Smooth muscle cell (in vitro differentiated cells): ENCODE results near the gene DUOX2. TPM values are rescaled to one million over a fixed set of nuclear protein-coding genes. Genes with fewer than 3 reads are reported as not detected.

ENCODE experiments used
- DNase-seq: peaks from one replicate; lab custom pipeline; 2025; ENCODE audit not compliant: unreplicated experiment; lab: John Stamatoyannopoulos, UW
- H2AFZ ChIP-seq: fragments of 200-600 bp; sonication (generic); 2 replicates; pipeline ENCODE4 v1.6.0; 2016; ENCODE audit warnings: antibody characterized with exemption, low read depth, mild to moderate bottlenecking
- H3F3A ChIP-seq: fragments of 200-600 bp; sonication (generic); 2 replicates; pipeline ENCODE4 v1.6.0; 2017; ENCODE audit warnings: antibody characterized with exemption, low read depth
- H3K27ac ChIP-seq: fragments of 200-600 bp; sonication (generic); 2 replicates; pipeline ENCODE4 v1.5.1; 2016; ENCODE audit warnings: low read depth, mild to moderate bottlenecking
- H3K27me3 ChIP-seq: fragments of 200-600 bp; sonication (generic); 2 replicates; pipeline ENCODE4 v1.6.1; 2016; ENCODE audit warnings: low read depth, mild to moderate bottlenecking
- H3K36me3 ChIP-seq: fragments of 200-600 bp; sonication (generic); 2 replicates; pipeline ENCODE4 v1.5.1; 2016; ENCODE audit warnings: low read depth
- H3K4me1 ChIP-seq: fragments of 200-600 bp; sonication (generic); 2 replicates; pipeline ENCODE4 v1.5.1; 2016; ENCODE audit warnings: low read depth
- H3K4me2 ChIP-seq: fragments of 200-600 bp; sonication (generic); 2 replicates; pipeline ENCODE4 v1.6.0; 2016; ENCODE audit warnings: mild to moderate bottlenecking
- H3K4me3 ChIP-seq: fragments of 200-600 bp; sonication (generic); 2 replicates; pipeline ENCODE4 v1.5.1; 2016; ENCODE audit warnings: mild to moderate bottlenecking
- H3K79me2 ChIP-seq: fragments of 200-600 bp; sonication (generic); 2 replicates; pipeline ENCODE4 v1.6.0; 2016; ENCODE audit warnings: low read depth, mild to moderate bottlenecking
- H3K9ac ChIP-seq: fragments of 200-600 bp; sonication (generic); 2 replicates; pipeline ENCODE4 v1.6.0; 2016; ENCODE audit warnings: low read depth
- H3K9me3 ChIP-seq: fragments of 200-600 bp; sonication (generic); replicated peaks from 2 replicates; pipeline ENCODE4 v1.5.1; 2016; ENCODE audit warnings: low read depth
- H4K20me1 ChIP-seq: fragments of 200-600 bp; sonication (generic); 2 replicates; pipeline ENCODE4 v1.6.0; 2016; ENCODE audit warnings: low read depth
- WGBS: methylation state at CpG from one replicate; pipeline ENCODE4 v1.1.7; 2016; ENCODE audit warnings: low lambda C conversion rate; 5-methylcytosine and 5-hydroxymethylcytosine counted together
- polyA plus RNA-seq: library from polyadenylated mRNA; unstranded; fragments of >200 nt; fragmentation: Nextera tagmentation; extraction: Ambion mirVana; gene quantifications from 2 replicates; pipeline ENCODE4 v1.2.1, GENCODE V29; 2016
- total RNA-seq: library from RNA; depleted of rRNA; stranded (reverse); fragments of >200 nt; gene quantifications from 2 replicates; pipeline ENCODE4 v1.2.3, GENCODE V29; 2014
- TF ChIP-seq, protein P1 (sequence below): fragments of 200-600 bp; sonication (generic); IDR thresholded peaks from 2 replicates; pipeline ENCODE4 v1.5.1; 2017; ENCODE audit warnings: borderline replicate concordance, mild to moderate bottlenecking, antibody characterized with exemption; ENCODE audit not compliant: insufficient read depth, poor library complexity, severe bottlenecking

DUOX2 gene
- total and polyA plus RNA-seq, 2 experiments from 2014 or later, result 0.34 to 1.4 TPM

DNA sequence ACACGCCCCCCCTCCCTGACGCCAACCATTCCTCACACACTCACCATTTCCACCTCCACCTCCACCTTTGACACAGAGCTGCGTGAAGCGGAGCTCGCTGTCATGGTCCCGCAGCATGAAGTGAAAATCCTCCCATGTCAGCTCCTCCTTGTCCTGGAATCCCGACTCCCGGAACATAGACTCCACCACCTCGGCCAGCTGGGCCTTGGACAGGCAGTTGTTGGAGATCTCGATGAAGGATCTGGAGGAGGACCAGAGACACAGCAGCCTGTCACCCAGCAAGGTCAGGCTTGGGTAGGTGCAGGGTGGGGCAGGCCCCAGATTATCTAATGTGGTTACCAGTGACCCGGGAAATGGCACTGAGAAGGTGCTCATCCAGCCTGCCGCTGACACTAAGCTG lies 12.2 kb downstream of the DUOX2 start:
- H4K20me1 ChIP-seq, result no peaks in the 10 kb centered on the region
- WGBS, result 94% methylated on average over 12 of the region's 12 CpGs
- no peak overlapping the region for H3K4me2 ChIP-seq
- no peaks in the 10 kb centered on the region for H3K79me2 ChIP-seq
- no peaks in the 10 kb centered on the region for H3K9me3 ChIP-seq
- H3K27me3 ChIP-seq, result peaks cover 29% of the 10 kb centered on the region
- H3K4me3 ChIP-seq, result no peak overlapping the region
- no peak for DNase-seq
- no peak overlapping the region for H3K27ac ChIP-seq
- TF ChIP-seq, protein P1, sequence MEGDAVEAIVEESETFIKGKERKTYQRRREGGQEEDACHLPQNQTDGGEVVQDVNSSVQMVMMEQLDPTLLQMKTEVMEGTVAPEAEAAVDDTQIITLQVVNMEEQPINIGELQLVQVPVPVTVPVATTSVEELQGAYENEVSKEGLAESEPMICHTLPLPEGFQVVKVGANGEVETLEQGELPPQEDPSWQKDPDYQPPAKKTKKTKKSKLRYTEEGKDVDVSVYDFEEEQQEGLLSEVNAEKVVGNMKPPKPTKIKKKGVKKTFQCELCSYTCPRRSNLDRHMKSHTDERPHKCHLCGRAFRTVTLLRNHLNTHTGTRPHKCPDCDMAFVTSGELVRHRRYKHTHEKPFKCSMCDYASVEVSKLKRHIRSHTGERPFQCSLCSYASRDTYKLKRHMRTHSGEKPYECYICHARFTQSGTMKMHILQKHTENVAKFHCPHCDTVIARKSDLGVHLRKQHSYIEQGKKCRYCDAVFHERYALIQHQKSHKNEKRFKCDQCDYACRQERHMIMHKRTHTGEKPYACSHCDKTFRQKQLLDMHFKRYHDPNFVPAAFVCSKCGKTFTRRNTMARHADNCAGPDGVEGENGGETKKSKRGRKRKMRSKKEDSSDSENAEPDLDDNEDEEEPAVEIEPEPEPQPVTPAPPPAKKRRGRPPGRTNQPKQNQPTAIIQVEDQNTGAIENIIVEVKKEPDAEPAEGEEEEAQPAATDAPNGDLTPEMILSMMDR, result no peak
- H3K36me3 ChIP-seq, result no peaks in the 10 kb centered on the region
- H3K4me1 ChIP-seq, result no peaks in the 10 kb centered on the region
- H2AFZ ChIP-seq, result no peak overlapping the region
- H3K9ac ChIP-seq, result no peak overlapping the region
- no peaks in the 10 kb centered on the region for H3F3A ChIP-seq

- Histone ChIP-seq H3K79me2 (no peaks in the 10 kb centered on the region), H3F3A (no peaks in the 10 kb centered on the region), H3K4me3 (no peak overlapping the region), H3K9me3 (no peaks in the 10 kb centered on the region), H2AFZ (no peak overlapping the region), H3K27me3 (peaks cover 33% of the 10 kb centered on the region), H4K20me1 (no peaks in the 10 kb centered on the region), H3K4me1 (no peaks in the 10 kb centered on the region), H3K27ac (no peak overlapping the region), H3K4me2 (no peak overlapping the region), H3K9ac (no peak overlapping the region), H3K36me3 (no peaks in the 10 kb centered on the region)
- WGBS, result 78% methylated on average over 7 of the region's 7 CpGs
- TF ChIP-seq, protein P1, result no peak
- no peak for DNase-seq
Measured at GRCh38 chr15:45100884-45101625, 12.9 kb downstream of the DUOX2 start.

- Histone ChIP-seq H3K4me1 (no peaks in the 10 kb centered on the region), H3K79me2 (no peaks in the 10 kb centered on the region), H2AFZ (no peak overlapping the region), H3F3A (no peaks in the 10 kb centered on the region), H3K27me3 (peaks cover 40% of the 10 kb centered on the region), H3K27ac (no peak overlapping the region), H3K36me3 (no peaks in the 10 kb centered on the region), H3K9me3 (no peaks in the 10 kb centered on the region), H3K4me2 (no peak overlapping the region), H4K20me1 (no peaks in the 10 kb centered on the region), H3K4me3 (no peak overlapping the region), H3K9ac (no peak overlapping the region)
- TF ChIP-seq, protein P1, result no peak
- DNase-seq, result no peak
- 91% methylated on average over 23 of the region's 23 CpGs for WGBS
Measured at GRCh38 chr15:45099549-45100165, 14.3 kb downstream of the DUOX2 start.

DNA sequence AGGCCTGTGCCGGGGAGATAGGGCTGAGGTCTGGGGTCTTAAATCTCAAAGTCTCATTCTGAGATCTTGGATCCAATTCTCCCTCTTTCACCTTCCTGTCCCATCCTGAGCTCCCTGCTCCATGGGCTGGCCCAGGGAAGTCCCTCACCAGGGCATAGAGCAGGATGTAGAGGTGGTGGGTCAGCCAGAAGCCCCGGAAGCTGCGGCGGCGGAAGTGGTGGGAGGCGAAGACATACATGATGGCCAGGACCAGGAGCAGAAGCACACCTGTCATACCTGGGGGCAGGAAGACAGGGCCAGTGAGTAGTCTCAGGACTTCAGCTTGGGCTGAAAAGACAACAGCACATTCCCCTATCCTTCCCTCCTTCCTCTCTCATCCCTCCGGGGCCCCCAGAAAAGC lies 16.5 kb downstream of the DUOX2 start:
- TF ChIP-seq, protein P1, result no peak
- no peak for DNase-seq
- Histone ChIP-seq H3K4me1 (no peaks in the 10 kb centered on the region), H3K4me2 (no peak overlapping the region), H3K4me3 (no peak overlapping the region), H3K27ac (no peak overlapping the region), H3K9me3 (no peaks in the 10 kb centered on the region), H3K36me3 (no peaks in the 10 kb centered on the region), H4K20me1 (no peaks in the 10 kb centered on the region), H3K27me3 (peaks cover 27% of the 10 kb centered on the region), H3K79me2 (no peaks in the 10 kb centered on the region), H3K9ac (no peak overlapping the region), H3F3A (no peaks in the 10 kb centered on the region), H2AFZ (no peak overlapping the region)
- 99% methylated on average over 7 of the region's 7 CpGs for WGBS
